PC-9 (cell line): ENCODE data around the gene OSGIN1. TPM values are rescaled to one million over a fixed set of nuclear protein-coding genes. Genes with fewer than 3 reads are reported as not detected.
A peak's percentile ranks its signal among the peaks of the same experiment; 100 is the strongest.

Source experiments
- BruUV-seq: library from RNA; stranded (reverse); fragments of 400-500 nt; replicated peaks from 2 replicates; lab custom pipeline; 2021; lab: Mats Ljungman, UMichigan
- CTCF ChIA-PET: fragments of 300-600 bp; sonication (Branson Sonifier 250); formaldehyde crosslinking; loops from one replicate; lab custom pipeline; 2022; ENCODE audit warnings: antibody characterized with exemption; lab: Charles Lee
- POLR2A ChIA-PET: fragments of 300-600 bp; sonication (Branson Sonifier 250); formaldehyde crosslinking; loops from one replicate; lab custom pipeline; 2022; ENCODE audit warnings: antibody characterized with exemption; ENCODE audit not compliant: unreplicated experiment; lab: Charles Lee
- DNase-seq, 2 experiments: peaks; one replicate each; pipeline versions ENCODE4 v3.0.0 to v3.0.0-alpha.2; 2015 to 2022; ENCODE audit warnings: mixed read lengths in 1 of 2
- H2AFZ ChIP-seq: fragments of 200-600 bp; sonication (generic); 2 replicates; pipeline ENCODE4 v1.8.1; 2017; ENCODE audit warnings: antibody characterized with exemption
- H3F3A ChIP-seq: fragments of 200-600 bp; sonication (generic); 2 replicates; pipeline ENCODE4 v1.8.1; 2017; ENCODE audit warnings: antibody characterized with exemption, mild to moderate bottlenecking, low read depth; ENCODE audit not compliant: insufficient read depth
- H3K27ac ChIP-seq: fragments of 200-600 bp; sonication (generic); 2 replicates; pipeline ENCODE4 v1.6.1; 2016; ENCODE audit warnings: mixed run types
- H3K27me3 ChIP-seq: fragments of 200-600 bp; sonication (generic); 2 replicates; pipeline ENCODE4 v1.6.1; 2016; ENCODE audit warnings: low read depth, mixed run types; ENCODE audit not compliant: insufficient read depth
- H3K36me3 ChIP-seq: fragments of 200-600 bp; sonication (generic); 2 replicates; pipeline ENCODE4 v1.6.1; 2016; ENCODE audit warnings: low read depth, mixed run types
- H3K4me1 ChIP-seq: fragments of 200-600 bp; sonication (generic); replicated peaks from 2 replicates; pipeline ENCODE4 v1.6.1; 2016; ENCODE audit warnings: mixed run types; ENCODE audit not compliant: insufficient read depth
- H3K4me2 ChIP-seq: fragments of 200-600 bp; sonication (generic); 2 replicates; pipeline ENCODE4 v1.6.1; 2017; ENCODE audit warnings: mixed run types
- H3K4me3 ChIP-seq: fragments of 200-600 bp; sonication (generic); 2 replicates; pipeline ENCODE4 v1.6.1; 2016; ENCODE audit warnings: mixed run types
- H3K79me2 ChIP-seq: fragments of 200-600 bp; sonication (generic); 2 replicates; pipeline ENCODE4 v1.6.1; 2017; ENCODE audit warnings: low read depth, mixed run types
- H3K9me2 ChIP-seq: fragments of 200-600 bp; sonication (generic); 2 replicates; pipeline ENCODE4 v1.8.1; 2017; ENCODE audit warnings: mild to moderate bottlenecking; ENCODE audit not compliant: insufficient read depth
- H3K9me3 ChIP-seq: fragments of 200-600 bp; sonication (generic); 2 replicates; pipeline ENCODE4 v1.8.1; 2016; ENCODE audit warnings: low read depth; ENCODE audit not compliant: insufficient read depth
- H4K20me1 ChIP-seq: fragments of 200-600 bp; sonication (generic); 2 replicates; pipeline ENCODE4 v1.8.1; 2017; ENCODE audit not compliant: insufficient read depth
- EZH2 ChIP-seq: fragments of 200-600 bp; sonication (generic); IDR thresholded peaks from 2 replicates; pipeline ENCODE4 v1.8.0; 2017; ENCODE audit warnings: antibody characterized with exemption, low read depth
- intact Hi-C: fragments of 100-400 bp; cut with micrococcal nuclease; formaldehyde crosslinking; loops from one replicate; pipeline ENCODE4 v1.10.0; 2022; ENCODE audit not compliant: unreplicated experiment
- total RNA-seq: library from RNA; stranded (reverse); gene quantifications from 2 replicates; pipeline ENCODE4 v1.2.3, GENCODE V29; 2021
- TF ChIP-seq, protein P1 (sequence below): fragments of 200-600 bp; sonication (generic); conservative IDR thresholded peaks from 2 replicates; pipeline ENCODE4 v1.6.1; 2017; ENCODE audit warnings: mixed run types, antibody characterized with exemption, mild to moderate bottlenecking, moderate library complexity

OSGIN1 gene
- total RNA-seq, 1 experiment from 2014 or later = 44.8 TPM

GRCh38 chr16:83954577-83955016 is 1.6 kb downstream of the OSGIN1 start:
- ChIA-PET CTCF (interaction anchor here (1.0 to 2.0 kb wide), 2 partner anchors 60 to 89 kb away, joined by 3 to 11 read pairs; no protein-coding TSS in a partner anchor), POLR2A (interaction anchor here (0.9 kb wide), 1 partner anchor 60 kb away, joined by 31 read pairs; no protein-coding TSS in a partner anchor)
- no TSS peak for BruUV-seq
- Histone ChIP-seq H3K9me3 (no peaks in the 10 kb centered on the region), H3K79me2 (peaks cover 30% of the 10 kb centered on the region), H4K20me1 (peaks cover 34% of the 10 kb centered on the region), H3K27ac (peak overlapping the region; percentile 91; the same call in 1 of the 2 replicates), H3F3A (peaks cover 12% of the 10 kb centered on the region; the same call in 1 of the 2 replicates), H3K36me3 (0 out of 2 replicates have a peak, but pooled peaks cover 2% of the 10 kb centered on the region), H3K9me2 (no peaks in the 10 kb centered on the region), H3K27me3 (no peaks in the 10 kb centered on the region), H3K4me3 (peak overlapping the region; percentile 87), H2AFZ (no peak overlapping the region), H3K4me1 (peaks cover 22% of the 10 kb centered on the region), H3K4me2 (peak overlapping the region; percentile 94)
- intact Hi-C loops = loop anchor here (5.0 to 10.0 kb wide), 5 partner anchors 88 to 663 kb away; partner anchors contain the start of genes COTL1, MEAK7 and SLC38A8
- TF ChIP-seq, protein P1, sequence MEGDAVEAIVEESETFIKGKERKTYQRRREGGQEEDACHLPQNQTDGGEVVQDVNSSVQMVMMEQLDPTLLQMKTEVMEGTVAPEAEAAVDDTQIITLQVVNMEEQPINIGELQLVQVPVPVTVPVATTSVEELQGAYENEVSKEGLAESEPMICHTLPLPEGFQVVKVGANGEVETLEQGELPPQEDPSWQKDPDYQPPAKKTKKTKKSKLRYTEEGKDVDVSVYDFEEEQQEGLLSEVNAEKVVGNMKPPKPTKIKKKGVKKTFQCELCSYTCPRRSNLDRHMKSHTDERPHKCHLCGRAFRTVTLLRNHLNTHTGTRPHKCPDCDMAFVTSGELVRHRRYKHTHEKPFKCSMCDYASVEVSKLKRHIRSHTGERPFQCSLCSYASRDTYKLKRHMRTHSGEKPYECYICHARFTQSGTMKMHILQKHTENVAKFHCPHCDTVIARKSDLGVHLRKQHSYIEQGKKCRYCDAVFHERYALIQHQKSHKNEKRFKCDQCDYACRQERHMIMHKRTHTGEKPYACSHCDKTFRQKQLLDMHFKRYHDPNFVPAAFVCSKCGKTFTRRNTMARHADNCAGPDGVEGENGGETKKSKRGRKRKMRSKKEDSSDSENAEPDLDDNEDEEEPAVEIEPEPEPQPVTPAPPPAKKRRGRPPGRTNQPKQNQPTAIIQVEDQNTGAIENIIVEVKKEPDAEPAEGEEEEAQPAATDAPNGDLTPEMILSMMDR = no peak
- TF ChIP-seq EZH2 = no peak
- peak; percentile 61 to 86 for DNase-seq

- Histone ChIP-seq H3K4me2 (peak overlapping the region; percentile 94), H3K27ac (no peak overlapping the region), H3F3A (peaks cover 12% of the 10 kb centered on the region; the same call in 1 of the 2 replicates), H3K79me2 (peaks cover 30% of the 10 kb centered on the region), H3K9me3 (no peaks in the 10 kb centered on the region), H4K20me1 (peaks cover 34% of the 10 kb centered on the region), H3K36me3 (0 out of 2 replicates have a peak, but pooled peaks cover 6% of the 10 kb centered on the region), H2AFZ (no peak overlapping the region), H3K4me1 (peaks cover 22% of the 10 kb centered on the region), H3K4me3 (no peak overlapping the region; the same call in 1 of the 2 replicates), H3K9me2 (no peaks in the 10 kb centered on the region), H3K27me3 (no peaks in the 10 kb centered on the region)
- ChIA-PET POLR2A (no interaction called here), CTCF (interaction anchor here (0.6 to 0.9 kb wide), 2 partner anchors 108 to 282 kb away, joined by 3 read pairs; no protein-coding TSS in a partner anchor)
- intact Hi-C loops = loop anchor here (1.0 to 10.0 kb wide), 3 partner anchors 87 to 131 kb away; partner anchors contain the start of gene SLC38A8
- DNase-seq = no peak
- no TSS peak for BruUV-seq
- TF ChIP-seq EZH2 = no peak
- TF ChIP-seq, protein P1 = no peak
Observed at GRCh38 chr16:83955218-83956130, 2.4 kb downstream of the OSGIN1 start.
